ENCODE data around the gene DDX10. TPM values are rescaled to one million over a fixed set of nuclear protein-coding genes. Genes with fewer than 3 reads are reported as not detected.
A peak's percentile ranks its signal among the peaks of the same experiment; 100 is the strongest.

DDX10 gene
- total and polyA plus RNA-seq, 2 experiments from 2014 or later, result 32.4 to 37.8 TPM

DNA sequence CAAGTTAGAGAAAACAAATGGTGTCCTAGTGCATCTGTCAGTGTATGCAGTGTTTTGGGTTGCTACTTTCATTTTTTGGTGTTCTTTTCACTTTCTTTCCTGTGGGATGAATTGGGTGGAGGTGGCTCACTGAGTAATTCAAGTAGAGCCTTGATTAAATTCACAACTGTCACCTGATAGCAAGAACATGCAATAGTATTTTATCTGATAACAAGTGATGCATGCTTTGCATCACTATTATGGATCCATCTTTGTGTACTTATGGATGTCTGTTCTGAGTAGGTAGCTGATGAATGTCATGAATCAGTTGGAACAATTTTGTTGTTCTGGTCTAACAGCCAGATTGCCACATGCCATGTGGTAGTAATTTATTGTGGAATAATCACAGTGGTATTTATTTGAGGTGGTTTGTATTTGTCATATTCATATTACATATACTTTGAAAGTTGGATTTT, 87.5 kb downstream of the DDX10 start (continued):
- TF ChIP-seq, protein P1, sequence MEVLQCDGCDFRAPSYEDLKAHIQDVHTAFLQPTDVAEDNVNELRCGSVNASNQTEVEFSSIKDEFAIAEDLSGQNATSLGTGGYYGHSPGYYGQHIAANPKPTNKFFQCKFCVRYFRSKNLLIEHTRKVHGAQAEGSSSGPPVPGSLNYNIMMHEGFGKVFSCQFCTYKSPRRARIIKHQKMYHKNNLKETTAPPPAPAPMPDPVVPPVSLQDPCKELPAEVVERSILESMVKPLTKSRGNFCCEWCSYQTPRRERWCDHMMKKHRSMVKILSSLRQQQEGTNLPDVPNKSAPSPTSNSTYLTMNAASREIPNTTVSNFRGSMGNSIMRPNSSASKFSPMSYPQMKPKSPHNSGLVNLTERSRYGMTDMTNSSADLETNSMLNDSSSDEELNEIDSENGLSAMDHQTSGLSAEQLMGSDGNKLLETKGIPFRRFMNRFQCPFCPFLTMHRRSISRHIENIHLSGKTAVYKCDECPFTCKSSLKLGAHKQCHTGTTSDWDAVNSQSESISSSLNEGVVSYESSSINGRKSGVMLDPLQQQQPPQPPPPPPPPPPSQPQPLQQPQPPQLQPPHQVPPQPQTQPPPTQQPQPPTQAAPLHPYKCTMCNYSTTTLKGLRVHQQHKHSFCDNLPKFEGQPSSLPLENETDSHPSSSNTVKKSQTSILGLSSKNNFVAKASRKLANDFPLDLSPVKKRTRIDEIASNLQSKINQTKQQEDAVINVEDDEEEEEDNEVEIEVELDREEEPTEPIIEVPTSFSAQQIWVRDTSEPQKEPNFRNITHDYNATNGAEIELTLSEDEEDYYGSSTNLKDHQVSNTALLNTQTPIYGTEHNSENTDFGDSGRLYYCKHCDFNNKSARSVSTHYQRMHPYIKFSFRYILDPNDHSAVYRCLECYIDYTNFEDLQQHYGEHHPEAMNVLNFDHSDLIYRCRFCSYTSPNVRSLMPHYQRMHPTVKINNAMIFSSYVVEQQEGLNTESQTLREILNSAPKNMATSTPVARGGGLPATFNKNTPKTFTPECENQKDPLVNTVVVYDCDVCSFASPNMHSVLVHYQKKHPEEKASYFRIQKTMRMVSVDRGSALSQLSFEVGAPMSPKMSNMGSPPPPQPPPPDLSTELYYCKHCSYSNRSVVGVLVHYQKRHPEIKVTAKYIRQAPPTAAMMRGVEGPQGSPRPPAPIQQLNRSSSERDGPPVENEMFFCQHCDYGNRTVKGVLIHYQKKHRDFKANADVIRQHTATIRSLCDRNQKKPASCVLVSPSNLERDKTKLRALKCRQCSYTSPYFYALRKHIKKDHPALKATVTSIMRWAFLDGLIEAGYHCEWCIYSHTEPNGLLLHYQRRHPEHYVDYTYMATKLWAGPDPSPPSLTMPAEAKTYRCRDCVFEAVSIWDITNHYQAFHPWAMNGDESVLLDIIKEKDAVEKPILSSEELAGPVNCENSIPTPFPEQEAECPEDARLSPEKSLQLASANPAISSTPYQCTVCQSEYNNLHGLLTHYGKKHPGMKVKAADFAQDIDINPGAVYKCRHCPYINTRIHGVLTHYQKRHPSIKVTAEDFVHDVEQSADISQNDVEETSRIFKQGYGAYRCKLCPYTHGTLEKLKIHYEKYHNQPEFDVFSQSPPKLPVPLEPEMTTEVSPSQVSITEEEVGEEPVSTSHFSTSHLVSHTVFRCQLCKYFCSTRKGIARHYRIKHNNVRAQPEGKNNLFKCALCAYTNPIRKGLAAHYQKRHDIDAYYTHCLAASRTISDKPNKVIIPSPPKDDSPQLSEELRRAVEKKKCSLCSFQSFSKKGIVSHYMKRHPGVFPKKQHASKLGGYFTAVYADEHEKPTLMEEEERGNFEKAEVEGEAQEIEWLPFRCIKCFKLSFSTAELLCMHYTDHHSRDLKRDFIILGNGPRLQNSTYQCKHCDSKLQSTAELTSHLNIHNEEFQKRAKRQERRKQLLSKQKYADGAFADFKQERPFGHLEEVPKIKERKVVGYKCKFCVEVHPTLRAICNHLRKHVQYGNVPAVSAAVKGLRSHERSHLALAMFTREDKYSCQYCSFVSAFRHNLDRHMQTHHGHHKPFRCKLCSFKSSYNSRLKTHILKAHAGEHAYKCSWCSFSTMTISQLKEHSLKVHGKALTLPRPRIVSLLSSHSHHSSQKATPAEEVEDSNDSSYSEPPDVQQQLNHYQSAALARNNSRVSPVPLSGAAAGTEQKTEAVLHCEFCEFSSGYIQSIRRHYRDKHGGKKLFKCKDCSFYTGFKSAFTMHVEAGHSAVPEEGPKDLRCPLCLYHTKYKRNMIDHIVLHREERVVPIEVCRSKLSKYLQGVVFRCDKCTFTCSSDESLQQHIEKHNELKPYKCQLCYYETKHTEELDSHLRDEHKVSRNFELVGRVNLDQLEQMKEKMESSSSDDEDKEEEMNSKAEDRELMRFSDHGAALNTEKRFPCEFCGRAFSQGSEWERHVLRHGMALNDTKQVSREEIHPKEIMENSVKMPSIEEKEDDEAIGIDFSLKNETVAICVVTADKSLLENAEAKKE (CRISPR knock-in tag; IDR thresholded peaks at IDR 0.05), result no peak
- TF ChIP-seq JUNB (IDR thresholded peaks at IDR 0.05; ENCODE audit: unreplicated experiment), result no peak
- no peak for TF ChIP-seq ZNF114 (CRISPR knock-in tag; IDR thresholded peaks at IDR 0.05)
- no peak for TF ChIP-seq ETS1 (IDR thresholded peaks at IDR 0.05)

DNA sequence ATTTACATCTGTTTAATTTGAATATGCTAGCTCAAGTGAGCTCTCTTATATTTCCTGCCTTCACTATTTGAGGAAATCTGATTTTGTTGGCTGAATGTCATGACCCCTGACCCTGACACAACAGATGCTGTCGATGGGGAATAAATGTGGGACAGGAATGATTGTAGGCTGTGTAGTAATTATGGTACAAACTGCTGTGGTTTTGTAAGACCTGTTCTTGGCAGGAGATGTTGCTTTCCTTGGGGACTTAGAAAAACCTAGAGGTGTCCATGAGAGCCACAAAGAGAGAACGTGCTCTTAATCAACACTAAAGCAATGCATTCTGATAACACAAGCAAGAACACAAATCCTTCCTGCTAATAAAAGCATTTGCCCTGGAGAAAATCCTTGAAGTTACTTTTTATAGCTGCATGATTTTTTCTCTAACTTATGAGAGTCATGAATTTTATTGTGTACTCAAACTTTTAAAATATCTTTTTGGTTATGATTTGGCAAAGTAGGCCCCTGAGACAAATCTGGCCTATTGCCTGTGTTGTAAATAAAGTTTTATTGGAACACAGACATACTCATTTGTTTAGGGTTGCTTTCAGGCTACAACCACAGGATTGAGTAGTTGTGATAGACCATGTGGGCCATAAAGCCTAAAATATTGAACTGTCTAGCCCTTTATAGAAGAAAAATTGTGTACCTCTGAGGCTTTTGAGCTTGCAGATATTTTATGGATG, 90.2 kb downstream of the DDX10 start:
- no peak overlapping the region for H3K27ac ChIP-seq (ENCODE audit: low read depth)
- peaks cover 11% of the 10 kb centered on the region for H3K4me1 ChIP-seq (ENCODE audit: insufficient read depth)
- Mint-ChIP-seq H3K27me3 (ENCODE audit: insufficient read depth, low read depth, poor library complexity) (no peaks in the 10 kb centered on the region), H3K27ac (0 out of 2 replicates have a peak overlapping the region, but pooled peaks have one; percentile 66), H3K9me3 (no peaks in the 10 kb centered on the region), H3K4me3 (no peak overlapping the region), H3K4me1 (peaks cover 31% of the 10 kb centered on the region), H3K36me3 (ENCODE audit: low read depth) (no peaks in the 10 kb centered on the region)
- H3K36me3 ChIP-seq (ENCODE audit: insufficient read depth), result no peaks in the 10 kb centered on the region
- no peak for DNase-seq (ENCODE audit: low spot score)
- H3K4me3 ChIP-seq, result no peak overlapping the region
- no peaks in the 10 kb centered on the region for H3K9me2 ChIP-seq (ENCODE audit: insufficient read depth)
- H2AFZ ChIP-seq, result no peak overlapping the region
- no peaks in the 10 kb centered on the region for H3K27me3 ChIP-seq (ENCODE audit: insufficient read depth)
- ATAC-seq, result no peak
- no peak overlapping the region for H3K4me2 ChIP-seq
- H3F3A ChIP-seq (replicated peaks; ENCODE audit: low read depth), result no peaks in the 10 kb centered on the region
- peaks cover 53% of the 10 kb centered on the region for H3K79me2 ChIP-seq (replicated peaks; ENCODE audit: insufficient read depth)
- H4K20me1 ChIP-seq (replicated peaks; ENCODE audit: insufficient read depth), result no peaks in the 10 kb centered on the region; the same call in 1 of the 2 replicates
- TF ChIP-seq EZH2 (IDR thresholded peaks at IDR 0.05; ENCODE audit: low read depth, unreplicated experiment) (no peak), ZNF114 (CRISPR knock-in tag; IDR thresholded peaks at IDR 0.05) (no peak), ETS1 (IDR thresholded peaks at IDR 0.05) (no peak), CREB1 (CRISPR knock-in tag; IDR thresholded peaks at IDR 0.05; ENCODE audit: low read depth) (no peak), POLR2AphosphoS5 (IDR thresholded peaks at IDR 0.05; ENCODE audit: low read depth) (no peak)
